ENCODE data around the gene PRR9. TPM values are rescaled to one million over a fixed set of nuclear protein-coding genes. Genes with fewer than 3 reads are reported as not detected.

Gene PRR9
- total and polyA plus RNA-seq, 2 donors: not detected

- no peak for DNase-seq (ENCODE audit: extremely low spot score)
- Histone ChIP-seq H3K4me1 (ENCODE audit: insufficient read depth) (no peaks in the 10 kb centered on the region), H3K27ac (ENCODE audit: low read depth) (no peak overlapping the region), H3K4me3 (ENCODE audit: low read depth, low read length) (no peak overlapping the region), H3K36me3 (ENCODE audit: insufficient read depth) (no peaks in the 10 kb centered on the region)
- WGBS: 39% methylated on average over 10 of the region's 10 CpGs
These were observed 45.2 kb downstream of the PRR9 start for GRCh38 chr1:153262462-153263157.

- DNase-seq (ENCODE audit: extremely low spot score): no peak
- Histone ChIP-seq H3K4me3 (ENCODE audit: low read depth, low read length) (no peak overlapping the region), H3K27ac (ENCODE audit: low read depth) (no peak overlapping the region), H3K4me1 (ENCODE audit: insufficient read depth) (no peaks in the 10 kb centered on the region), H3K36me3 (ENCODE audit: insufficient read depth) (no peaks in the 10 kb centered on the region)
- whole genome bisulfite sequencing: 81% methylated on average over 1 of the region's 1 CpG
These were observed 48.1 kb downstream of the PRR9 start for GRCh38 chr1:153265457-153265856.

Other genes with a start within 250 kb of the PRR9 start
- gene SPRR4, start 246.9 kb upstream of the PRR9 start, total RNA-seq: not detected
- gene SPRR4, start 246.9 kb upstream of the PRR9 start, polyA plus RNA-seq: not detected
- gene SPRR1A, start 233.5 kb upstream of the PRR9 start, total RNA-seq: not detected
- not detected for gene SPRR1A, start 233.5 kb upstream of the PRR9 start, polyA plus RNA-seq
- 10.0 TPM for gene SPRR3, start 215.8 kb upstream of the PRR9 start, total RNA-seq
- gene SPRR3, start 215.8 kb upstream of the PRR9 start, polyA plus RNA-seq: 0.65 TPM
- not detected for gene SPRR1B, start 186.4 kb upstream of the PRR9 start, total RNA-seq
- not detected for gene SPRR1B, start 186.4 kb upstream of the PRR9 start, polyA plus RNA-seq
- not detected for gene SPRR2D, start 176.5 kb upstream of the PRR9 start, total RNA-seq
- gene SPRR2D, start 176.5 kb upstream of the PRR9 start, polyA plus RNA-seq: not detected
- gene SPRR2A, start 160.1 kb upstream of the PRR9 start, total RNA-seq: not detected
- gene SPRR2A, start 160.1 kb upstream of the PRR9 start, polyA plus RNA-seq: not detected
- gene SPRR2B, start 146.0 kb upstream of the PRR9 start, total RNA-seq: not detected
- gene SPRR2B, start 146.0 kb upstream of the PRR9 start, polyA plus RNA-seq: not detected
- not detected for gene SPRR2E, start 123.1 kb upstream of the PRR9 start, total RNA-seq
- not detected for gene SPRR2E, start 123.1 kb upstream of the PRR9 start, polyA plus RNA-seq
- gene SPRR2F, start 104.1 kb upstream of the PRR9 start, total RNA-seq: not detected
- not detected for gene SPRR2F, start 104.1 kb upstream of the PRR9 start, polyA plus RNA-seq
- not detected for gene SPRR2G, start 66.7 kb upstream of the PRR9 start, total RNA-seq
- not detected for gene SPRR2G, start 66.7 kb upstream of the PRR9 start, polyA plus RNA-seq
- not detected for gene LELP1, start 14.2 kb upstream of the PRR9 start, total RNA-seq
- not detected for gene LELP1, start 14.2 kb upstream of the PRR9 start, polyA plus RNA-seq
- gene LORICRIN, start 42.1 kb downstream of the PRR9 start, total RNA-seq: not detected
- not detected for gene LORICRIN, start 42.1 kb downstream of the PRR9 start, polyA plus RNA-seq
- gene PGLYRP3, start 95.4 kb downstream of the PRR9 start, total RNA-seq: not detected
- gene PGLYRP3, start 95.4 kb downstream of the PRR9 start, polyA plus RNA-seq: not detected
- not detected for gene PGLYRP4, start 131.3 kb downstream of the PRR9 start, total RNA-seq
- gene PGLYRP4, start 131.3 kb downstream of the PRR9 start, polyA plus RNA-seq: 0.10 TPM
- 77.5 TPM for gene S100A9, start 140.3 kb downstream of the PRR9 start, total RNA-seq
- 471 TPM for gene S100A9, start 140.3 kb downstream of the PRR9 start, polyA plus RNA-seq
- gene S100A12, start 158.0 kb downstream of the PRR9 start, total RNA-seq: 5.6 TPM
- 4.3 TPM for gene S100A12, start 158.0 kb downstream of the PRR9 start, polyA plus RNA-seq
- 16.5 TPM for gene S100A8, start 173.5 kb downstream of the PRR9 start, total RNA-seq
- gene S100A8, start 173.5 kb downstream of the PRR9 start, polyA plus RNA-seq: 128 TPM
- not detected for gene S100A7A, start 198.9 kb downstream of the PRR9 start, total RNA-seq
- not detected for gene S100A7A, start 198.9 kb downstream of the PRR9 start, polyA plus RNA-seq
- gene S100A7, start 243.1 kb downstream of the PRR9 start, total RNA-seq: not detected
- not detected for gene S100A7, start 243.1 kb downstream of the PRR9 start, polyA plus RNA-seq

Data from urinary bladder (tissue), 4 donors.